HepG2 (cell line): ENCODE measurements around the gene MYO1B. TPM values are rescaled to one million over a fixed set of nuclear protein-coding genes. Genes with fewer than 3 reads are reported as not detected.

ENCODE experiments used
- ATAC-seq: fragments of 200-7000 bp; cut with Tn5 transposase; 3 replicates; pipeline ENCODE4 v1.9.1; 2020; ENCODE audit warnings: mild to moderate bottlenecking, moderate library complexity
- BruUV-seq: library from RNA; stranded (reverse); fragments of 400-500 nt; replicated peaks from 2 replicates; lab custom pipeline; 2021; lab: Mats Ljungman, UMichigan
- CTCF ChIA-PET: fragments of 300-600 bp; formaldehyde crosslinking; extraction: SDS; loops from one replicate; lab custom pipeline; 2021; ENCODE audit warnings: low total read pairs, inconsistent platforms, low intra/inter-chr PET ratio; lab: Yijun Ruan, JAX
- POLR2A ChIA-PET: fragments of 350-600 bp; sonication (Branson Sonifier 250); formaldehyde crosslinking; loops from one replicate; lab custom pipeline; 2020; ENCODE audit warnings: antibody characterized with exemption, inconsistent platforms; lab: Yijun Ruan, JAX
- DNase-seq: peaks from one replicate; pipeline ENCODE4 v3.0.0-alpha.2; 2015; ENCODE audit warnings: low spot score
- FAIRE-seq: peaks from 3 replicates; lab custom pipeline; 2011; peaks lifted over from hg19 to GRCh38; lab: Jason Lieb, UNC
- H2AFZ ChIP-seq: one replicate; pipeline ENCODE4 v1.6.1; 2011; ENCODE audit warnings: low read length, inconsistent platforms
- H3K27ac ChIP-seq: fragments of 300-600 bp; 3 replicates; pipeline ENCODE4 v1.8.0; 2011; ENCODE audit warnings: mixed run types, mild to moderate bottlenecking, mixed read lengths, low read length, inconsistent platforms; ENCODE audit not compliant: insufficient read depth; ENCODE audit errors: extremely low read length
- H3K27me3 ChIP-seq, 2 experiments: fragments of 200-600 bp in 1 of 2; 2 replicates in 1 of 2; 3 replicates in 1 of 2; pipeline versions ENCODE4 v1.6.0 to v1.8.0; 2011; ENCODE audit warnings: low read length in 2 of 2, mild to moderate bottlenecking in 2 of 2, moderate library complexity in 2 of 2, inconsistent platforms in 1 of 2; ENCODE audit not compliant: insufficient read depth in 2 of 2, control insufficient read depth in 1 of 2
- H3K36me3 ChIP-seq, 2 experiments: fragments of 200-600 bp in 1 of 2; replicated peaks in 1 of 2; 2 replicates in 1 of 2; 3 replicates in 1 of 2; pipeline versions ENCODE4 v1.5.1 to v1.8.0; 2011; ENCODE audit warnings: low read length in 2 of 2, inconsistent platforms in 1 of 2; ENCODE audit not compliant: insufficient read depth in 2 of 2, control insufficient read depth in 1 of 2
- H3K4me1 ChIP-seq: 2 replicates; pipeline ENCODE4 v1.5.1; 2012; ENCODE audit warnings: low read length, inconsistent platforms; ENCODE audit not compliant: insufficient read depth
- H3K4me2 ChIP-seq: 2 replicates; pipeline ENCODE4 v1.6.0; 2011; ENCODE audit warnings: low read depth, low read length, inconsistent platforms
- H3K4me3 ChIP-seq, 3 experiments: fragments of 200-600 bp in 1 of 3; sonication (generic), shearing (Covaris generic) in 1 of 3; replicated peaks in 1 of 3; 2 replicates each; pipeline ENCODE4 v1.5.1; 2011 to 2016; ENCODE audit warnings: low read length in 3 of 3, inconsistent platforms in 2 of 3, low read depth in 2 of 3, mild to moderate bottlenecking in 2 of 3, control low read depth in 1 of 3, mixed read lengths in 1 of 3; ENCODE audit not compliant: insufficient read depth in 1 of 3
- H3K79me2 ChIP-seq: one replicate; pipeline ENCODE4 v1.6.1; 2011; ENCODE audit warnings: low read length, inconsistent platforms; ENCODE audit not compliant: insufficient read depth
- H3K9ac ChIP-seq: 2 replicates; pipeline ENCODE4 v1.6.0; 2011; ENCODE audit warnings: mild to moderate bottlenecking, low read depth, low read length, inconsistent platforms; ENCODE audit not compliant: insufficient read depth
- H3K9me3 ChIP-seq: 2 replicates; pipeline ENCODE4 v1.5.1; 2012; ENCODE audit warnings: mild to moderate bottlenecking, low read length
- H4K20me1 ChIP-seq: 2 replicates; pipeline ENCODE4 v1.6.0; 2011; ENCODE audit warnings: inconsistent platforms, mild to moderate bottlenecking, low read length, moderate library complexity; ENCODE audit not compliant: insufficient read depth
- FOSL2 ChIP-seq: sonication (generic); formaldehyde crosslinking; IDR thresholded peaks from 2 replicates; pipeline ENCODE4 v1.4.0; 2020; ENCODE audit warnings: missing genetic modification reagents
- HOXA7 ChIP-seq: sonication (generic); formaldehyde crosslinking; IDR thresholded peaks from 2 replicates; pipeline ENCODE4 v1.8.1; 2022; ENCODE audit warnings: mild to moderate bottlenecking, missing genetic modification reagents, moderate library complexity
- MEF2D ChIP-seq: sonication (generic); formaldehyde crosslinking; IDR thresholded peaks from 2 replicates; pipeline ENCODE4 v1.5.1; 2020; ENCODE audit warnings: mild to moderate bottlenecking, missing genetic modification reagents
- NCOA2 ChIP-seq: sonication (generic); formaldehyde crosslinking; IDR thresholded peaks from 2 replicates; pipeline ENCODE4 v1.8.0; 2022; ENCODE audit warnings: inconsistent platforms
- RAD21 ChIP-seq: fragments of 450-650 bp; formaldehyde crosslinking; IDR thresholded peaks from 2 replicates; pipeline ENCODE4 v1.5.0; 2020; ENCODE audit warnings: mild to moderate bottlenecking
- RFX3 ChIP-seq: IDR thresholded peaks from 2 replicates; pipeline ENCODE4 v1.6.1; 2016; ENCODE audit warnings: missing biosample characterization, missing genetic modification reagents
- ZBTB42 ChIP-seq: sonication (generic); formaldehyde crosslinking; IDR thresholded peaks from 2 replicates; pipeline ENCODE4 v1.5.0; 2020; ENCODE audit warnings: mild to moderate bottlenecking, missing genetic modification reagents
- ZNF350 ChIP-seq: sonication (generic); formaldehyde crosslinking; IDR thresholded peaks from 2 replicates; pipeline ENCODE4 v1.4.0; 2020; ENCODE audit warnings: mild to moderate bottlenecking, low read depth, missing genetic modification reagents, borderline replicate concordance
- ZNF773 ChIP-seq: sonication (generic); formaldehyde crosslinking; IDR thresholded peaks from 2 replicates; pipeline ENCODE4 v1.4.0; 2020; ENCODE audit warnings: missing genetic modification reagents, borderline replicate concordance
- WGBS: methylation state at CpG from one replicate; pipeline ENCODE4 v1.1.6; 2017; ENCODE audit warnings: low lambda C conversion rate; 5-methylcytosine and 5-hydroxymethylcytosine counted together
- in situ Hi-C: cut with HindIII; loops from 2 replicates; pipeline ENCODE4 v1.10.0; 2017; ENCODE audit warnings: low pct_unique_long_range_greater_than_20kb; ENCODE audit not compliant: extremely low pct_ligation_motif_present
- intact Hi-C: fragments of 100-400 bp; cut with micrococcal nuclease; formaldehyde crosslinking; loops from one replicate; pipeline ENCODE4 v1.10.0; 2022; ENCODE audit not compliant: unreplicated experiment
- polyA plus RNA-seq, 8 experiments: library from polyadenylated mRNA; depleted of rRNA in 3 of 8; stranded (reverse) in 7 of 8; unstranded in 1 of 8; fragments of >200 nt; fragmentation: Illumina TruSeq in 4 of 8; extraction: Trizol in 4 of 8; gene quantifications; 2 replicates each; pipeline versions ENCODE4 v1.2.1 to v1.2.3, GENCODE V29; 2011 to 2016; ENCODE audit warnings: low read depth in 4 of 8, missing spikeins in 1 of 8, mixed read lengths in 1 of 8; ENCODE audit not compliant: insufficient read depth in 1 of 8
- total RNA-seq, 5 experiments: library from RNA; depleted of rRNA; stranded (reverse); fragments of >200 nt; fragmentation: Illumina TruSeq; extraction: Trizol; gene quantifications; 2 replicates each; pipeline ENCODE4 v1.2.3, GENCODE V29; 2016; ENCODE audit warnings: low read depth in 1 of 5
- TF ChIP-seq, protein P1 (sequence below): sonication (generic); formaldehyde crosslinking; IDR thresholded peaks from 2 replicates; pipeline ENCODE4 v1.4.0; 2020; ENCODE audit warnings: mild to moderate bottlenecking, missing genetic modification reagents
- TF ChIP-seq, protein P2 (sequence below): sonication (generic); formaldehyde crosslinking; IDR thresholded peaks from 2 replicates; pipeline ENCODE4 v1.5.0; 2020; ENCODE audit warnings: mild to moderate bottlenecking, missing genetic modification reagents, moderate library complexity
- TF ChIP-seq, protein P3 (sequence below): sonication (generic); formaldehyde crosslinking; conservative IDR thresholded peaks from 2 replicates; pipeline ENCODE4 v1.8.0; 2022; ENCODE audit warnings: low read depth, missing genetic modification reagents
- TF ChIP-seq, protein P4 (sequence below): sonication (generic); formaldehyde crosslinking; IDR thresholded peaks from 2 replicates; pipeline ENCODE4 v1.4.0; 2020; ENCODE audit warnings: missing genetic modification reagents, borderline replicate concordance

MYO1B gene
- total and polyA plus RNA-seq, 2 of the 13 experiments (the other 11 are each of a cell fraction or from before 2014, with no cell fraction given) = 36.9 to 89.8 TPM

DNA sequence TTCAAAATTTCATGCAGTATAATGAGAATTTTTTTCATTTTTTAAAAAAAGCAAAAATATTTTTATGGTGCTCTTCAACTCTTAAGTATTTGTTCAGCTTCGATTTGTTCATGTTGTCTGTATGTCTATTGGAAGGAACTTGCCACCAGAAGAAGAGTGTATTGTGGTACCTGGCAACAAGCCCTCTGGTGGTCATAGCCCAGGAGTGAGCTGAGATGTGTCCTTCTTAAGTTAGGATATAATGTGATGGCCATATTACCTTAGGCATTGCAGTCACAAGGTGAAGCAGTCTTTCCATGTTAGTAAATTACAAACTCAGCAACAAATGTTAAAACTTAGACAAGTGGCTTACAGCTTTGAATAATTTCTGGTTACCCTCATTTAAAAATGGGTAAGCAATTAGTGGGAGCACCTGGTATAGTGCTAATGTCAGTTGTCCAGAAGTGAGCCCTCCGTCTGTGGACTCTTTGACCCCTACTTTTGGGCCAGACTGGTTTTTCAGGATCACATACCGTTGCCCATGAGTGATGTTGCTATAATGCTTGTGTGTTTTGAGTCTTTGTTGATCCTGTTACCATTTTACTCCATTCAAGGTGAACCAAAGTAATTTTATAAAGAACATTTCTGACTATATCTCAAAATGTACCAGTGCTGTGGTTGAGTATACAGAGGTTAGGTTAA lies 57.4 kb downstream of the MYO1B start:
- Histone ChIP-seq H3K9ac (no peak overlapping the region), H3K79me2 (peaks cover 13% of the 10 kb centered on the region), H3K4me1 (peaks cover 18% of the 10 kb centered on the region), H3K9me3 (no peaks in the 10 kb centered on the region), H3K36me3 (peaks cover 1 to 22% of the 10 kb centered on the region in 2 experiments; a peak in 3 of 5 replicates), H3K27me3 (no peaks in the 10 kb centered on the region), H3K4me2 (no peak overlapping the region), H3K27ac (no peak overlapping the region), H3K4me3 (no peak overlapping the region), H2AFZ (no peak overlapping the region), H4K20me1 (no peaks in the 10 kb centered on the region)
- FAIRE-seq (peak; percentile 58), ATAC-seq (peak; percentile 96), DNase-seq (peak; percentile 58)
- intact Hi-C loops (loop anchor here (1.0 to 5.0 kb wide), 5 partner anchors 39 to 135 kb away; no protein-coding TSS in a partner anchor), in situ Hi-C loops (no loop called here)
- CTCF ChIA-PET = interaction anchor here (1.4 to 2.6 kb wide), 2 partner anchors 58 to 71 kb away, joined by 7 to 18 read pairs; partner anchors contain the start of gene MYO1B
- no TSS peak for BruUV-seq
- 76% methylated on average over 3 of the region's 3 CpGs for WGBS
- POLR2A ChIA-PET = interaction anchor here (2.5 kb wide), 1 partner anchor 57 kb away, joined by 11 read pairs; the partner anchor contains the start of gene MYO1B
- TF ChIP-seq, protein P1, sequence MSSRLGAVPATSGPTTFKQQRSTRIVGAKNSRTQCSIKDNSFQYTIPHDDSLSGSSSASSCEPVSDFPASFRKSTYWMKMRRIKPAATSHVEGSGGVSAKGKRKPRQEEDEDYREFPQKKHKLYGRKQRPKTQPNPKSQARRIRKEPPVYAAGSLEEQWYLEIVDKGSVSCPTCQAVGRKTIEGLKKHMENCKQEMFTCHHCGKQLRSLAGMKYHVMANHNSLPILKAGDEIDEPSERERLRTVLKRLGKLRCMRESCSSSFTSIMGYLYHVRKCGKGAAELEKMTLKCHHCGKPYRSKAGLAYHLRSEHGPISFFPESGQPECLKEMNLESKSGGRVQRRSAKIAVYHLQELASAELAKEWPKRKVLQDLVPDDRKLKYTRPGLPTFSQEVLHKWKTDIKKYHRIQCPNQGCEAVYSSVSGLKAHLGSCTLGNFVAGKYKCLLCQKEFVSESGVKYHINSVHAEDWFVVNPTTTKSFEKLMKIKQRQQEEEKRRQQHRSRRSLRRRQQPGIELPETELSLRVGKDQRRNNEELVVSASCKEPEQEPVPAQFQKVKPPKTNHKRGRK = no peak
- TF ChIP-seq ZNF773 (CRISPR knock-in tag) (no peak), HOXA7 (CRISPR knock-in tag) (no peak), RAD21 (peak; percentile 58), RFX3 (0 out of 2 replicates have a peak, but pooled peaks have one; percentile 20), ZNF350 (no peak), ZBTB42 (no peak), NCOA2 (no peak), FOSL2 (CRISPR knock-in tag) (no peak), MEF2D (CRISPR knock-in tag) (no peak)
- TF ChIP-seq, protein P2, sequence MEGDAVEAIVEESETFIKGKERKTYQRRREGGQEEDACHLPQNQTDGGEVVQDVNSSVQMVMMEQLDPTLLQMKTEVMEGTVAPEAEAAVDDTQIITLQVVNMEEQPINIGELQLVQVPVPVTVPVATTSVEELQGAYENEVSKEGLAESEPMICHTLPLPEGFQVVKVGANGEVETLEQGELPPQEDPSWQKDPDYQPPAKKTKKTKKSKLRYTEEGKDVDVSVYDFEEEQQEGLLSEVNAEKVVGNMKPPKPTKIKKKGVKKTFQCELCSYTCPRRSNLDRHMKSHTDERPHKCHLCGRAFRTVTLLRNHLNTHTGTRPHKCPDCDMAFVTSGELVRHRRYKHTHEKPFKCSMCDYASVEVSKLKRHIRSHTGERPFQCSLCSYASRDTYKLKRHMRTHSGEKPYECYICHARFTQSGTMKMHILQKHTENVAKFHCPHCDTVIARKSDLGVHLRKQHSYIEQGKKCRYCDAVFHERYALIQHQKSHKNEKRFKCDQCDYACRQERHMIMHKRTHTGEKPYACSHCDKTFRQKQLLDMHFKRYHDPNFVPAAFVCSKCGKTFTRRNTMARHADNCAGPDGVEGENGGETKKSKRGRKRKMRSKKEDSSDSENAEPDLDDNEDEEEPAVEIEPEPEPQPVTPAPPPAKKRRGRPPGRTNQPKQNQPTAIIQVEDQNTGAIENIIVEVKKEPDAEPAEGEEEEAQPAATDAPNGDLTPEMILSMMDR (CRISPR knock-in tag) = peak; percentile 64
- TF ChIP-seq, protein P3, sequence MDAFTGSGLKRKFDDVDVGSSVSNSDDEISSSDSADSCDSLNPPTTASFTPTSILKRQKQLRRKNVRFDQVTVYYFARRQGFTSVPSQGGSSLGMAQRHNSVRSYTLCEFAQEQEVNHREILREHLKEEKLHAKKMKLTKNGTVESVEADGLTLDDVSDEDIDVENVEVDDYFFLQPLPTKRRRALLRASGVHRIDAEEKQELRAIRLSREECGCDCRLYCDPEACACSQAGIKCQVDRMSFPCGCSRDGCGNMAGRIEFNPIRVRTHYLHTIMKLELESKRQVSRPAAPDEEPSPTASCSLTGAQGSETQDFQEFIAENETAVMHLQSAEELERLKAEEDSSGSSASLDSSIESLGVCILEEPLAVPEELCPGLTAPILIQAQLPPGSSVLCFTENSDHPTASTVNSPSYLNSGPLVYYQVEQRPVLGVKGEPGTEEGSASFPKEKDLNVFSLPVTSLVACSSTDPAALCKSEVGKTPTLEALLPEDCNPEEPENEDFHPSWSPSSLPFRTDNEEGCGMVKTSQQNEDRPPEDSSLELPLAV (CRISPR knock-in tag) = no peak
- TF ChIP-seq, protein P4, sequence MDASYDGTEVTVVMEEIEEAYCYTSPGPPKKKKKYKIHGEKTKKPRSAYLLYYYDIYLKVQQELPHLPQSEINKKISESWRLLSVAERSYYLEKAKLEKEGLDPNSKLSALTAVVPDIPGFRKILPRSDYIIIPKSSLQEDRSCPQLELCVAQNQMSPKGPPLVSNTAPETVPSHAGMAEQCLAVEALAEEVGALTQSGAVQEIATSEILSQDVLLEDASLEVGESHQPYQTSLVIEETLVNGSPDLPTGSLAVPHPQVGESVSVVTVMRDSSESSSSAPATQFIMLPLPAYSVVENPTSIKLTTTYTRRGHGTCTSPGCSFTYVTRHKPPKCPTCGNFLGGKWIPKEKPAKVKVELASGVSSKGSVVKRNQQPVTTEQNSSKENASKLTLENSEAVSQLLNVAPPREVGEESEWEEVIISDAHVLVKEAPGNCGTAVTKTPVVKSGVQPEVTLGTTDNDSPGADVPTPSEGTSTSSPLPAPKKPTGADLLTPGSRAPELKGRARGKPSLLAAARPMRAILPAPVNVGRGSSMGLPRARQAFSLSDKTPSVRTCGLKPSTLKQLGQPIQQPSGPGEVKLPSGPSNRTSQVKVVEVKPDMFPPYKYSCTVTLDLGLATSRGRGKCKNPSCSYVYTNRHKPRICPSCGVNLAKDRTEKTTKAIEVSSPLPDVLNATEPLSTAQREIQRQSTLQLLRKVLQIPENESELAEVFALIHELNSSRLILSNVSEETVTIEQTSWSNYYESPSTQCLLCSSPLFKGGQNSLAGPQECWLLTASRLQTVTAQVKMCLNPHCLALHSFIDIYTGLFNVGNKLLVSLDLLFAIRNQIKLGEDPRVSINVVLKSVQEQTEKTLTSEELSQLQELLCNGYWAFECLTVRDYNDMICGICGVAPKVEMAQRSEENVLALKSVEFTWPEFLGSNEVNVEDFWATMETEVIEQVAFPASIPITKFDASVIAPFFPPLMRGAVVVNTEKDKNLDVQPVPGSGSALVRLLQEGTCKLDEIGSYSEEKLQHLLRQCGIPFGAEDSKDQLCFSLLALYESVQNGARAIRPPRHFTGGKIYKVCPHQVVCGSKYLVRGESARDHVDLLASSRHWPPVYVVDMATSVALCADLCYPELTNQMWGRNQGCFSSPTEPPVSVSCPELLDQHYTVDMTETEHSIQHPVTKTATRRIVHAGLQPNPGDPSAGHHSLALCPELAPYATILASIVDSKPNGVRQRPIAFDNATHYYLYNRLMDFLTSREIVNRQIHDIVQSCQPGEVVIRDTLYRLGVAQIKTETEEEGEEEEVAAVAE (CRISPR knock-in tag) = no peak
